Ramos (cell line): ENCODE results near the gene APLP2.

Source experiments
- in situ Hi-C: fragments of 300-500 bp; cut with MboI; formaldehyde crosslinking; loops from one replicate; pipeline ENCODE4 v1.14.3; 2022; ENCODE audit warnings: low sequenced_read_pairs; ENCODE audit not compliant: unreplicated experiment

The APLP2 gene

DNA sequence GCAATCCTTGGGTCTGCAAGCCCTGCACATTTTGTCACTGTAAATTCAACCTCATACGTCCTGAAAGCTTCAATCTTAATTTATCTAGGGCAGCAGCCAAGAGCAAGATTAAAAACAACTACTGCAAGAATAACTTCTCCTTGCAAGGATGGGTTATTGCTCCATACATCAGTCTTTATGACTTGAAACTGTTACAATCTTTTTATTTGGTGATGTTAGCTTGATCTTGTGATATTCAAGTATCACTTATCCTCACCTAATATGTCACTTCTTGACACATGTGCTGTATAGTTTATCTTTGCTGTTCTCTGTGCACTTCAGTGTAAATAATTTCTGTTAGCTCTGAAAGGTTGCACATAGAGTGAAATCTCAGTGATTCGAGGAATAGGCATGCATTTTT lies 14.7 kb upstream of the APLP2 start:
- in situ Hi-C loops: no loop called here

DNA sequence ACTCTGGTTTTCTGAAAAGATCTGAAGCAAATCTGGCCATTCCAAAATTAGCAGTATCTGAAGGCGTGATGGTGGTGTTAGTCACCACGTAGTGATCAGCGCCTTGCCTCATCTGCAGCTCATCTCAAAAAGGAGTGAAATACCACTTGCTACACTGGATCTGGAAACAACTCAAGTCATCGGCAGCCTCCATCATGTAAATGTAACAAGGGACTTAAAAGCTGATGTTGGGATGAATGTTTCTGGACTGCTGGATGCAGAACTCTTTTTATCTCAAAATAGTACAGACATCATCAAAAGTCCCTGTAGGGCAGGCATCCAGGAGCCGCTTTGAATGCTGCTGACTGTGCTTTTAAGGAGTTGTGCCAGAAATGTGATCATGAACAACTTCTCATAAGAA lies 14.1 kb upstream of the APLP2 start:
- in situ Hi-C loops: no loop called here

DNA sequence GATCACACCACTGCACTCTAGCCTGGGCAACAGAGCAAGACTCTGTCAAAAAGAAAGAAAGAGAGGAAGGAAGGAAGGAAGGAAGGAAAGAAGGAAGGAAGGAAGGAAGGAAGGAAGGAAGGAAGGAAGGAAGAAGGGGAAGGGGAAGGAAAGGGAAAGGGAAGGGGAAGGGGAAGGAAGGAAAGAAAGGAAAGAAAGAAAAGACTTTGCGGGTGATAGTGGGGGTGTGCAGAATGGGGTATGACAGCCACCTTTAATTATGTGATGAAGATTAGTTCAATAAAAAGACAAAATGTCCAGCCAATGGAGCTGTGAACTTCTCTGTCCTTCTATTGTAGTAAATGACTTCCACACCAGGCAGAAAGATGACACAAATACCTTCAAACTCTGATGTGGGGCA lies 8.7 kb upstream of the APLP2 start:
- in situ Hi-C loops: no loop called here

DNA sequence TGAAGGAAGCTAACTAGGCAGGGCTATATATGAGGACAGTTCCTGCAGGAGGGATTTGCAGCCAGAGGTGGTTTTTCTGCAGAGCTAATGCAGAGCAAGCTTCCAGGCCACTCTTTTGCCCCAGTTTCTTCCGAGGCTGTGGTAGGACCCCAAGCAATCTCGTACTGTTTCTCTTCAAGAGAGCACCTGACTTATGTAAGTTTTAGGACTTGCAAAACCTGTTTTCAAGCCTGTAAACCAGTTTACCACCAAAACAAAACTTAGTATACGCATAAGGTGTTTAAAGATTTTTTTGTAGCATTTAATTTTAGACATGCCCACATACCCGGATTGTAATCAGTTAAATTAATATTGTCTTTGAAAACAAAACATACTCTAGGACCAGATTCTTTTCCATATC lies 7.7 kb upstream of the APLP2 start:
- in situ Hi-C loops: no loop called here

DNA sequence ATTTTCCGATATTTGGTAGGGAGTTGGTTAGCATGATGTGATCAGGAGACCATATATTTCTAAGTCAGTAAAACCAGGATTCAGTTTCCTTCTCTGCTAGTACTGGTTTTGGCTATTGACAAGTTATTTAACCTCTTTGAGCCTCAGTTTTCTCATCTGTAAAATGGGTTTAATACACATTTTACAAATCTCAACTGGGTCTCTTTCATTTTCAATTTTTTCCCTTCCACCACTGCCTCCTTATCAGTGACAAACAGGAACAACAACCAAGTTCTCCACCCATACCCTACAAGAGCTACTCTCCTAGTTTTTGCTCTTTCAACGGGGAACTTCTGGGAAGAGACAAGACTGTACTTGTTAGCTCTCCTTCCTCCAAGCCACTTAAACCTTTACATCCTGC lies 6.2 kb upstream of the APLP2 start:
- in situ Hi-C loops: no loop called here

DNA sequence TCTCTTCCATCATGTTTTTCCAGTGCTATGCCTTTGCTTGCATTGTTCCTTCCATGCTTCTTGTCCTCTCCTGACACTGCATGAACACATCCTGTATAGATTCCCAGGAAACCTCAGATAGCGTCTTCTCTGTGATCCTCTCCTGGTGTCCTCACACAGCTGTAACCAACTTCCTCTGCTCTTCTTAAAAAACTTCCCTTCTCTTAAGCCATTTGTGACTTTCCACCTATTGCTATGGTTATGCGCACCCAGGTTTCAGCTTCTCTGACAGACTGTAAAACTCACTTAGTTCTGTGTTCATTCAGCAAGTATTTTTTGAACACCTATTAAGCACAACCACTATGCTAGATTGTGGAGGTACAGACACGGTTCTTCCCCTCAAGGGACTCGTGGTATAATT lies 5.1 kb upstream of the APLP2 start:
- in situ Hi-C loops: no loop called here

DNA sequence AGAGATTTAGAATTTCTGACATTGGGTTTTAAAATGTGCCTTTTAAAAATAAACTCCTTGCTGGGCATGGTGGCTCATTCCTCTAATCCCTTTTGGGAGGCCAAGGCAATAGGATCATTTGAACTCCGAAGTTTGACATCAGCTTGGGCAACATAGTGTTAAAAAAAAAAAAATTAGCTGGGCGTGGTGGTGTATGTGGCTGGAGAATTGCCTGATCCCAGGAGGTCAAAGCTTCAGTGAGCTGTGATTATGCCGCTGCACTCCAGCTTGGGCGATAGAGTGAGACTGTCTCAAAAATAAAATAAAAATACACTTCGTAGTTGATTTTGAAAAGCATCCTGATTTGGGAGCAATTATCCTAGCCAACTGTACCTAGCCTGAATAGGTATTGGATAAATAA lies 3.4 kb upstream of the APLP2 start:
- in situ Hi-C loops: no loop called here

DNA sequence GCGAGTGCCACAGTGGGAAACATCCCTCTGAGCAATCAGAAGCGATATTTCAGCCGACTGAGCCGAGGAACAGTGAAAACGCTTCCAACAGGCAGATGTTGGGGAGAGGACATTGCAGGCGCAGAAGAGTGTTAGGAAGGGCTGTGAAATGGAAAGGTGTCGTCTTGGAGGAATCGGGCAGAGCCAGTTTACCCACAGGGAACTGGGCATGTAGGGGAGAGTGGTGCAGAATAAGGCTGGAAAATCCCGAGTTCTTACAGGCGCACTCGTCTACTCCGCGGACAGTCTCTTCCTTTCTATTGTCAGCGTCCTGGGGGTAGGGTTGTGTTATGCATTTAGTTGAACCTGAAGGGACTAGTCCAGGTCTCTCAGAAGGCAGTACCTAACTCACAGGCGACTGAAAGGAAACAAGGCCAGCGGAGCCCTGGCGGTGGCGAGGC lies 1.1 kb upstream of the APLP2 start:
- in situ Hi-C loops: no loop called here

DNA sequence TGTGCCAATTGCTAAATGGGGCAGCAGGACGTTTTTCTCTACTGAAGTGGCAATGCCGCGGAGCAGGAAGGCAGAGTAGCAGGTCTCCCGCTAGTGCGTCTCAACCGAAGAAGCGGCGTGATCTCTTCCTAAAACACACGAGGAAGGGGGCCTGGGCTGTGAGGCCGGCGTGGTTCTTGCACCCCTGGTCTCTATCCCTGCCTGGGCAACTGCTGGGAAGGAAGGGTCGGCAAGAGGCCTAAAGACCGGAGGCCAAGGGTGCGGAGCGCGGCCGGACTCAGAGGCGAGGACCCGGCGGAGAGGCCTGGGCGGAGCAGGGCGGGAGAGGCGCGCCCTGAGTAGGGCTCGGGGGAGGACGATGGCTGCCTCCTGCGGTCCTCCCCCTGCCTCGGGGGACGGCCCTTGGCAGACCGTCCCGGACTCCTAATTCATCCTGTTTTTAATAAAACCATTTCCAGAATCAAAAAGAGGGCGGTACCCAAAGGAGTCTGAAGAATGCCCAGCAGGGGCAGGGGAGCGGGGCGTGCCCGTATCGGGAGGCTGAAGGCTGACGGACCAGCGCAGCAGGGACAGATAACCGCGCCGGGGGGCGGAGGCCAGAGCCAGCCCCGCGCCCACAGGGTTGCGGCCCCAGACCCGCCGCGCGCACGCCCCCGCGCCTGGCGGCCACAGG lies 572 bp upstream of the APLP2 start:
- in situ Hi-C loops: no loop called here

DNA sequence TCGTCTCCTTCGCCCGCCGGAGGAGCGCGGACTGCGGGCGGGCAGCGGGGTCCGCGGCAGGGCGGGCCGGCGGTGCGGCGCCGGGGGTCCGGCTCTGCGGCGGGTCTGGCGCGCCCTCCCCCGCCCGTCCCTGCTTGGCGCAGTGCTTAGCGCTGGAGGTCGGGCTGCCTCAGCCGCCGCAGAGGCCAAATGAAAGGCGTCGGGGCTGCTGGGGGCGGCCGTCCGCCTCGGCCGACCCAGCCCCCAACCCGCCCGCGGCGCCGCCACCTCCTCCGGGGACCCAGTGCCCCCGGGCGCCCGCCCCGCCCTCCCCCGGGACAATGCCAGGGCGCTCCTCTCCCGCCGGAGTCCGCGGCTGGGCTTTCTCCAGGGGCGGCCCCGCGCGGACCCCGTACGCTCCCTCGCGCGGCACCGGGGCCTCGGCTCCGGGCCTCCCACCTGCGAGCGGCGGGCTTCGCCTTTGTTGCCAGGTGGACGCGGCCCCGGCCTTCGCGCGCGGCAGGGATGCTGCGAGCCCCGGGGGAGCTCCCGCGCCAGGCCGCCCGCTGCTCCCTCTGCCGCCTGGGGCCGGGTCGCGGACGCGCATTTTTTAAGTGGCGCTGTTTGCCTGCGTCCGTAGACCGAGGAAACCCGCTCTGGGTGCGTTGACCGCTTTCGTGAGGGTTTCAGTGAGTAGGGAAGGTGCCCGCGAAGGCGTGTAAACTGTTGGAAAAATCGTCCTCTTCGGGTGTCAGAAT lies 583 bp downstream of the APLP2 start:
- in situ Hi-C loops: no loop called here

DNA sequence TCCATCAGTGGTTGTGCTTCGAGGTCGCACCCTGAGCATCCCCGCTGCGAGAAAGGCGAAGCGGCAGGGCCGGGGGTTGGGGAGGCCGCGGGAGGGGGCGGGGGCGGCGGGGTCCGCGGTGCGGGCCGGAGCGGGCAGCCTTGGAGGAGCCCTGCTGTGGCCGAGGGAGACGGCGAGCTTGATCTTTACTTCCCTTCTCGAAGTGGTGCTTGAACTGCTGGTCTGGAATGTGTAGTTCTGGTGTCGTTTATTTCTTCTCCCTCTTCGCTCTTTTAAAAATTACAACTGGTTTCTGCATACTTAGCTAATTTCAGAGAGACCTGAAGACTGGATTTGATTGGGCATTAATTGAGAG lies 1.1 kb downstream of the APLP2 start:
- in situ Hi-C loops: no loop called here

DNA sequence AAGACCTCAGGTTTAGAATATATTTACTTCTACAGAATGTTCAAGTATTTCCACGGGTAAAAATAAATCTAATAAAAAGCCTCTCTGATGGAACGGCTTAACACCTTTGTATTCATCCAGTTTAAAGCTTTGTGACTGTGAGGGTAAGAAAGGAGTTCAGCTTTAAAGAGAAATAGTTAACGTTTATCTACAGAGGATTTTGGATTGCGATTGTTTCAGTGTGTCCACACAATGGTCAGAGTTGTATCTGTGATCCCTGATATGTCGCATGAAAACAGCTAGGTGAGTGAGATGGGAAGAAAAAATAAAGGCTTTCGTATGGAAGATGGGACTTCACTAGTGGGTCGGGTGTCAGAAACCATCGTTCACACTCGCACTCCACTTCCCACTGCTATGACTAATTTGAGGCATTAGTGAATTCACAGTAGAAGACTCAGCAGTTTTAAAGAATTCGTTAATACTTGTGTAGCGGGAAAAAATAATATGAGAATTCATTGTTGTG lies 1.6 kb downstream of the APLP2 start:
- in situ Hi-C loops: no loop called here

DNA sequence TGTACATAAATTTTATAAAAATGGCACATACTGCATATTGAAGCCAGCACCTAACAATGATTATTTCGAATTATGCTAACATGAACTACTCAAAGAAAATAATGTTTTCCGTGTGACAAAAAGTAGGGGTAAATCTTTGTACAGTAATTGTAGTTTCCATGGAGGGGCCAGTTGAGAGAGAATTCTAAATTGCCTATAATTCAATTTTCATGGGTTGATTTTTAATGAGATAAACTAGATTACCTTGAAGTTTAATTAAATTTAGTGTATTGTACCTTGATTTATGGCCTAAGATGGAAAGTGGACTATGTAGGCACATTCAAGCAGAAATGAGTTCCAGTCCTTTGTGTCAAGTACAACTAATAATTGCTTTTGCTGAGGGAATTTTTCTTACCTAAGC lies 5.0 kb downstream of the APLP2 start:
- in situ Hi-C loops: no loop called here

DNA sequence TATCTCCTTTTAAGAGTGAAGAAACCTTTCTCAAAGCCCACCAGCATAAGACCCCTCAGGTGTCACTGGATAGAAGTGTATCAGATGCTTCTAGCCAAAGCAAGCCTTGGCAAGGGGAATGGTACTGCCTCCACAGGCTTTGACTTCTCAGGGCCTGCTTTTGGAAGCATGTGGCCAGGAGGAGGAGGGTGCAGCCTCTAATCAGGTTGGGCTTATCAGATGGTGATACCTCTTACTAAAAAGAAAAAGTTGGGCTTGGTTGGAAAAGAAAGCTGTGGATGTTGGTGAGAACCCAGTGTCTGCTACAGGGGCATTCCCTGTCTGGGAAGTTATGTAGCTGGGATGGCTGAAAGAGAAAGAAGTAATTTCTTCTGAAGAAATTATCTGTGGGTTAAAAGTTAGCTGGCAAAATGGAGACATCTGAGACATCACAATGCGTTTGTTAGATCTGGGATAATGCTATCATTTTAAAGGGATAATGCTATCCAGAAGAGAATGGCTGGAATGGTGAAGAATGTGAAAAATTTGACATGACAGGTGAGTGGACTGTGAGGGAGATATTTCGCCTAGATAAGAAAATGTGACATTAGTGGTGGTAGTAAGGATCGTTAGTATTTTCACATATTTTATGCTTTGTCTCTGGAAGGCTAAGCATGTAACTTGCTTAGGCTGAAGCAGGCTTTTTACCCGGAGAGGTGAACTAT lies 7.2 kb downstream of the APLP2 start:
- in situ Hi-C loops: no loop called here

DNA sequence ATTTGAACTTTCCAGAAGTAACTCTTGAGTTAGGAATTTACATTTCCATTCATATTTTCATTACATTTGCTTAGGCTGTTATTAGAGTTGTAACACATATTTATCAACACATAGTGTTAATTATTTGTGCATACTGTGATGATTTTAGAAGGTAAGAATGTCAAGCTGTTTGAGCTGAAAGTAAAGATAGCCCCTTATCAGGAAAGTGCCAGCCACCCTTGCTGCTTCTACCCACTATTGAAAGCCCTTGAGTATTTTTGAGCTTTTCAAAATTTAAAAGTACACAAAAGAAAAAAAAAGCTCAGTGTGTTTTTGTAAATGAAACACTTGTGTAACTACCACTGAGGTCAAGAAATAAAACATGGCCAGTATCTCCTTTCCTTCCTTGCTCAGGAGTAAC lies 8.0 kb downstream of the APLP2 start:
- in situ Hi-C loops: no loop called here

DNA sequence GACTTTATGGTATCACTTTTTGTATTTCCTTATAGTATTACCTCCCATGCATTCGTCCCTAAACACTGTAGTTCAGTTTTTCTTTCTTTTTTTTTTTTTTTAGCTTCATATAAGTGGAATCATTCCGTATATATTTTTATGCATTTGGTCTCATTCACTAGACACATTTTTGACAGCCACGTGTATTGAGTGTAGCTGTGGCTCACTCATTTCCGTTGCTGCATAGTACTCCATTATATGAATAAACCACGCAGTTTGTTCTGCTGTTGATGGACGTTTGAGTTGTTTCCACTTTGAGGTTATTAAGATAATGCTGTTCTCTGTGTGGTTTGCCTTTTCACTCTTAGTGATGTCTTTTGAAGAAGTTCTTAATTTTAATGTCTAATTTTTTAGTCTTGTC lies 8.4 kb downstream of the APLP2 start:
- in situ Hi-C loops: no loop called here

DNA sequence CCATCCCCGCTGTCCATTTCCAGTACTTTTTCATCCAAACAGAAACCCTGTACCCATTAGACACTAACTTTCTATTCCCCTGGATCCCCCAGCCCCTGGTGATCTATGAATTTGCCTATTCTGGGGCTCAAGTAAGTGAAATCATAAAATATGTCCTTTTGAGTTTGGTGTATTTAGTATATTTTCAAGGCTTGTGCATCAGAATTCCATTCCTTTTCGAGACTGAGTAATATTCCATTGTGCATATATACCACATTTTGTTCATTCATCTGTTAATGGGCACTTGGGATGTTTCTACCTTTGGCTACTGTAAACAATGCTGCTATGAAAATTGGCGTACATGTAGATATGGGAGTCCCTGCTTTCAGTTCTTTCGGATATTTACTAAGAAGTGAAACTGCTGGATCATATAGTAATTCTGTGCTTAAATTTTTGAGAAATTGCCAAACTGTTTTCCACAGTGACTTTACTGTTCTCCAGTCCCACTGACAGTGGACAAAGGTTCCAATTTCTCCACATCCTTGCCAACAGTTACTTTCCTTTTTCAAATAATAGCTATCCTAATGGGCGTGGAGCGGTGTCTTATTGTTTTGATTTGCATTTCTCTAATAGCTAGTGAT lies 16.1 kb downstream of the APLP2 start:
- in situ Hi-C loops: no loop called here

DNA sequence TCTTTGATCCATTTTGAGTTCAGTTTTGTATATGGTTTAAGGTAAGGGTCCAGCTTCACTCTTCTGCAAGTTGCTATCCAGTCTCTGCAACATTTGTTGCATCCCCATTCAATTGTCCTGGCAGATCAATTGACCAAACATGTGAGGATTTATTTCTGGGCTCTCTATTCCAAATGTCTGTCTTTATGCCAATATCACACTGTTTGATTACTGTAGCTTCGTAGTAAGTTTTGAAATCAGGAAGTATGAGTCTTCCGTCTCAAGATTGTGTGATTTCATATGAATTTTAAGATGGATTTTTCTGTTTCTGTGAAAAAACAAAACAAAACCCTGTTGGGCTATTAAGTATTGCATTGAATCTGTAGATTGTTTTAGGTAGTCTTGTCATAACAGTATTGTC lies 17.0 kb downstream of the APLP2 start:
- in situ Hi-C loops: no loop called here

DNA sequence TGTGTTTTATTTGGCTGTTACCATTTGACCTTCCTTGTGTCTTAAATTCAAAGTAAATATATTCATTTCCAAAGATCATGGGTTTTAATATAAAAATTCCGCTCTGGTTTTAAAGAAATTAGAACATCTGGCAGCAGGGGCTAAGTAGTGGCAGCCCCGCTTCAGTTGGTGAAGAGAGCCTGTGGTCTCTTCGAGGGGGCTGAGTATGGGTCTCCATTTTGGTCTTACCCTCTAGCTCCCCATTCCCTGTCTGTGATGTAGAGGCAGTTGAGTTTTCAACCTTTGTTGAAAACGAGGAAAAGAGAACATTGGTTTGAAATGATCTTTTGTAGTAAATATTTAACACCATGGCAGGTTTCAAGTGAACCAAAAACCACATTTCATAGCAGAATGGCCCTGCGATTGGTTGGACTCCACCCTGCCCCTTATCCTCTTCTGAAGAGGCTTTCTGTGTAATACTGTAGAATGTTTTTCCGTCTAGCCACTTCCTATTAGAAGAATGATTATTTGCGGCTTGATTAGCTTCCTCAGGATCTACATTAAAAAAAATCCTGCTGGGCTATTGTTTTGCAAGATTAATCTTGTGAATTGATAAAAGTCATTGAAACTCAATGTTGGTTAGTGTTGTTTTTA lies 17.7 kb downstream of the APLP2 start:
- in situ Hi-C loops: no loop called here

DNA sequence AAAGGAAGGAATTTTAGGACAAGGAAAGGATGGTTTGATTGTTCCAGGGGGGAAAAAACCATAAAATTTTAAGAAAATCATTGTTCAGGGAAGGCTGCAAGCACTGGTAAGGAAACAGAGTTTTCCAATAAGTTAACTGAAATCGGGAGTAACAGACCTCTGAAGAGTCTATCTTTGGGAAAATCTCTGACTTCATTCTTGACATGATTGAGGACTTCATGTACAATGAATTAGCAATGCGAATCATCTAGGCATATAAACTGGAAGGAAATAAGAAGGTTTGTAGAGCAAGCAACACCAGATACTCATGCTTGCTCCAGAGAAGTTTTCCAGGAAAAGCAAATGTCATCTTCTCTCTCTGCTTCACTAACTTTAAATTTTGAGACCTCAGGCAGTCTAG lies 18.5 kb downstream of the APLP2 start:
- in situ Hi-C loops: no loop called here
